SK-N-MC (cell line): Measurements from ENCODE around the gene MAU2.

ENCODE experiments used
- DNase-seq: peaks from one replicate; pipeline ENCODE4 v3.0.0-alpha.2; 2011; ENCODE audit warnings: low read depth, low spot score
- H3K27ac ChIP-seq: fragments of 200-600 bp; sonication (generic); 2 replicates; pipeline ENCODE4 v1.5.1; 2016; ENCODE audit warnings: mixed run types
- H3K36me3 ChIP-seq: fragments of 200-600 bp; sonication (generic); 2 replicates; pipeline ENCODE4 v1.6.1; 2017; ENCODE audit warnings: antibody characterized with exemption, low read length, mixed read lengths; ENCODE audit not compliant: insufficient read depth
- H3K4me3 ChIP-seq: fragments of 200-600 bp; sonication (generic); 2 replicates; pipeline ENCODE4 v1.5.1; 2016
- H3K9ac ChIP-seq: fragments of 200-600 bp; sonication (generic); 2 replicates; pipeline ENCODE4 v1.8.0; 2017; ENCODE audit warnings: mixed run types, mixed read lengths; ENCODE audit not compliant: insufficient read length
- H3K9me3 ChIP-seq: fragments of 200-600 bp; sonication (generic); 2 replicates; pipeline ENCODE4 v1.6.1; 2017; ENCODE audit warnings: low read depth, mild to moderate bottlenecking, antibody characterized with exemption, low read length, moderate library complexity, mixed read lengths
- EZH2 ChIP-seq: fragments of 200-600 bp; sonication (generic); IDR thresholded peaks from one replicate; pipeline ENCODE4 v1.6.1; 2017; ENCODE audit warnings: antibody characterized with exemption
- FOXP2 ChIP-seq: optimal IDR thresholded peaks from 2 replicates; pipeline ENCODE3; 2011; ENCODE audit warnings: mild to moderate bottlenecking, moderate library complexity; ENCODE audit not compliant: insufficient read depth; ENCODE audit errors: extremely low read length, control extremely low read depth
- POLR2AphosphoS5 ChIP-seq: IDR thresholded peaks from 2 replicates; pipeline ENCODE4 v1.6.1; 2012; ENCODE audit warnings: mild to moderate bottlenecking, low read depth, low read length, borderline replicate concordance

MAU2 gene

GRCh38 chr19:19321141-19321577, 530 bp downstream of the MAU2 start:
- TF ChIP-seq FOXP2, result no peak
- TF ChIP-seq POLR2AphosphoS5, result no peak
- no peak for TF ChIP-seq EZH2
- H3K9me3 ChIP-seq, result no peaks in the 10 kb centered on the region
- no peak for DNase-seq
- peaks cover 28% of the 10 kb centered on the region for H3K36me3 ChIP-seq
- H3K27ac ChIP-seq, result peak overlapping the region; percentile 96
- peak overlapping the region; percentile 93 for H3K4me3 ChIP-seq
- peak overlapping the region; percentile 98 for H3K9ac ChIP-seq

GRCh38 chr19:19324059-19324770, 3.6 kb downstream of the MAU2 start:
- Histone ChIP-seq H3K36me3 (peaks cover 29% of the 10 kb centered on the region), H3K9me3 (no peaks in the 10 kb centered on the region), H3K27ac (no peak overlapping the region), H3K9ac (no peak overlapping the region), H3K4me3 (no peak overlapping the region)
- no peak for DNase-seq
- TF ChIP-seq EZH2, result no peak
- TF ChIP-seq FOXP2, result no peak
- TF ChIP-seq POLR2AphosphoS5, result no peak

GRCh38 chr19:19327672-19328071, 7.0 kb downstream of the MAU2 start:
- no peak overlapping the region for H3K4me3 ChIP-seq
- no peak overlapping the region for H3K9ac ChIP-seq
- no peak for DNase-seq
- H3K27ac ChIP-seq, result no peak overlapping the region
- TF ChIP-seq FOXP2 (no peak), POLR2AphosphoS5 (no peak), EZH2 (no peak)
- H3K9me3 ChIP-seq, result no peaks in the 10 kb centered on the region
- peaks cover 43% of the 10 kb centered on the region for H3K36me3 ChIP-seq

GRCh38 chr19:19329126-19329525, 8.5 kb downstream of the MAU2 start:
- no peak for DNase-seq
- Histone ChIP-seq H3K9ac (no peak overlapping the region), H3K27ac (no peak overlapping the region), H3K4me3 (no peak overlapping the region), H3K9me3 (no peaks in the 10 kb centered on the region), H3K36me3 (peaks cover 37% of the 10 kb centered on the region)
- no peak for TF ChIP-seq EZH2

- H3K4me3 ChIP-seq, result no peak overlapping the region
- TF ChIP-seq EZH2, result no peak
- TF ChIP-seq FOXP2, result no peak
- H3K27ac ChIP-seq, result no peak overlapping the region
- no peak for DNase-seq
- H3K36me3 ChIP-seq, result peaks cover 40% of the 10 kb centered on the region; the same call in 1 of the 2 replicates
- no peak overlapping the region for H3K9ac ChIP-seq
- H3K9me3 ChIP-seq, result no peaks in the 10 kb centered on the region
Measured at GRCh38 chr19:19334063-19334988, 13.7 kb downstream of the MAU2 start.

GRCh38 chr19:19334989-19335344, 14.3 kb downstream of the MAU2 start:
- Histone ChIP-seq H3K9me3 (no peaks in the 10 kb centered on the region), H3K9ac (no peak overlapping the region), H3K36me3 (peaks cover 37% of the 10 kb centered on the region; the same call in 1 of the 2 replicates), H3K4me3 (no peak overlapping the region), H3K27ac (no peak overlapping the region)
- no peak for DNase-seq
- no peak for TF ChIP-seq FOXP2
- no peak for TF ChIP-seq POLR2AphosphoS5
- TF ChIP-seq EZH2, result no peak

GRCh38 chr19:19335408-19336158, 15.0 kb downstream of the MAU2 start:
- no peak overlapping the region for H3K9ac ChIP-seq
- peaks cover 32% of the 10 kb centered on the region; the same call in 1 of the 2 replicates for H3K36me3 ChIP-seq
- H3K27ac ChIP-seq, result no peak overlapping the region

GRCh38 chr19:19336597-19336996, 16.0 kb downstream of the MAU2 start:
- H3K9ac ChIP-seq, result no peak overlapping the region
- TF ChIP-seq POLR2AphosphoS5, result no peak
- no peak for TF ChIP-seq FOXP2
- no peak for TF ChIP-seq EZH2
- H3K4me3 ChIP-seq, result no peak overlapping the region
- DNase-seq, result no peak
- H3K9me3 ChIP-seq, result no peaks in the 10 kb centered on the region
- H3K36me3 ChIP-seq, result peaks cover 31% of the 10 kb centered on the region; the same call in 1 of the 2 replicates
- no peak overlapping the region for H3K27ac ChIP-seq

More at GRCh38 chr19:19335408-19336158, 15.0 kb downstream of the MAU2 start:
- no peak overlapping the region for H3K4me3 ChIP-seq
- no peak for TF ChIP-seq FOXP2
- TF ChIP-seq EZH2, result no peak
- no peak for TF ChIP-seq POLR2AphosphoS5
- no peak for DNase-seq
- H3K9me3 ChIP-seq, result no peaks in the 10 kb centered on the region
